ENCODE results near the gene ST6GALNAC3.

The ST6GALNAC3 gene

DNA sequence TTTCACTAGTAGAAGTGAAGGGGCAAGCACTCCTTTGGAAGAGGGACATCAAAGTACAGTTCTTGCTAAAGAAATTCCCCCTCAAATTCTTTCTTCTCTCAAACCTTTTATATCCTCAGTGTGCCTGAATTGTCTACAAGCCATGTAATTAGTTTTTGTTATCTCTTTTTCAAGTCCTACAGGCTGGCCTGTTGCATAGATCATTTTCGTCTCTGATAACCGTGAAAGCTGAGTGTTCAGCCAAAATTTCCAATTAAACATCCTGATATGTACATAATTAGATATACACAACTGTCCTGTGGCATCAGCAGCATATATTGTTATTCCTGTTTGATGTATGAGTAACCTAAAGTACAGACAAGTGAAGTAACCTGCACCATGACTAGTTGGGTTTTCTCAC lies 417.2 kb downstream of the ST6GALNAC3 start:
- in situ Hi-C loops (cut with MboI; ENCODE audit: low sequenced_read_pairs): no loop called here

DNA sequence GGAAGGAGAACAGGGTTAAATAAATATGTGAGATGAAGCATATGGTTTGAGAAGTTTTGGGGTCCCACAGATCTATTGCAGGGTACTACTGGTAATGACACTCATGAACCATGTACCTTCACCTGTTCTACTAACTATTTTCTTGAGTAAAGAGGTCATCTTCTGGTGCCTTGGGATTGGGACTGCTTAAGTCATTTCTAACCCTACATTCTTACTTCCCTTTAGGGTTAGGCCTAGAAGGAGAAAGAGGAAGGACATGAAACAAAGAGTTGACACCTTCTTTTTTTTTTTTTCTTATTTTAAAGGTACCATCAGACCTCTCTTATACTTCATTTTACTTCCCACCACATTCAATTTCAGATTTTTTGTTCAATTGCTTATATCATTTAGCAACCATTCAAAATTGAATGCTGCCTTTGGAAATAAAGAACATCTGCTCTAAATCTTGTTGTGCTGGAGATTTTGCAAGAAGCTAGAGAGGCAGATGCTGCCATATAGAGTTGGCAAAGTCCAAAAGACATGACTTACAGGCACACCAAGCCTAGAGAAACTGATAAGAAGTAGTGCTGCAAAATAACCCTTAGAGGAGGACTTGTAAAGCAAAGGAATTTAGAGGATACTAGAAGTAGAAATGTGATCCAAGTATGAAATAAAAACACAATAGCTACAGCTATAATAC lies 418.3 kb downstream of the ST6GALNAC3 start:
- in situ Hi-C loops (cut with MboI; ENCODE audit: low sequenced_read_pairs): no loop called here

DNA sequence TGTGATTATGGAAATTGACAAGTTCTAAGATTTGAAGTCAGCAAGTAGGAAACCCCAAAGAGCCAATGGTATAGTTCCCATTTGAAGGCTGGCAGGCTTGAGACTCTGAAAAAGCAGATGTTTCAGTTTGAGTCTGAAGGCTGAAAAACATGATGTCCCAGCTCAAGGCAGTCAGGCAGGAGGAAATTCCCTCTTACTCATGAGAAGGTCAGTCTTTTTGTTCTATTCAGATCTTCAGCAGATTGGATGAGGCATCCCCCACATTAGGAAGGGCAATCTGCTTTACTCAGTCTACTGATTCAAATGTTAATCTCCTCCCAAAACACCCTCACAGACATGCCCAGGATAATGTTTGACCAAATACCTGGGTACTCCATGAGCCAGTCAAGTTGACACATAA lies 420.3 kb downstream of the ST6GALNAC3 start:
- in situ Hi-C loops (cut with MboI; ENCODE audit: low sequenced_read_pairs): no loop called here

DNA sequence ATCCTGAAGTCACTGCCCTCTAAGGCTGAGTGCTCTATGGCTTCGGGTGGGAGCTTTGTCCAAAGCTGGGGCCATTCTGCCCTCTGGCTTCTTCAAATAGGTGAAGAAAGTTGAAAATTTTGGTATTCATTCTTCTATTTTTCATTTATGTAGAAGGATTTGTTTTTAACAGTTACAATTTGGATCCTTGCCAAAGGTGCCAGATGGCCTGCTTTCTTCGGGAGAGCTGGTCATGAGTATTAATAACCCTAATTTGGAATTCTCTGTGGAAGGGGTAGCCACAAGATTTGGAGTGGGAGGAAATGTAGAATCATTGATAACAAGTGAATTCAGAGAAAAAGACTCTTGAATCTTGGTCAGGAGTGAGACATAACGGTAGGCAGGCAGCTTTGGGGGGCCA lies 422.3 kb downstream of the ST6GALNAC3 start:
- in situ Hi-C loops (cut with MboI; ENCODE audit: low sequenced_read_pairs): no loop called here

- in situ Hi-C loops (cut with MboI; ENCODE audit: low sequenced_read_pairs): no loop called here
Measured at GRCh38 chr1:76500116-76500515, 425.6 kb downstream of the ST6GALNAC3 start.

GRCh38 chr1:76501136-76501535 lies 426.6 kb downstream of the ST6GALNAC3 start:
- in situ Hi-C loops (cut with MboI; ENCODE audit: low sequenced_read_pairs): no loop called here

GRCh38 chr1:76501586-76502219 lies 427.2 kb downstream of the ST6GALNAC3 start:
- in situ Hi-C loops (cut with MboI; ENCODE audit: low sequenced_read_pairs): no loop called here

DNA sequence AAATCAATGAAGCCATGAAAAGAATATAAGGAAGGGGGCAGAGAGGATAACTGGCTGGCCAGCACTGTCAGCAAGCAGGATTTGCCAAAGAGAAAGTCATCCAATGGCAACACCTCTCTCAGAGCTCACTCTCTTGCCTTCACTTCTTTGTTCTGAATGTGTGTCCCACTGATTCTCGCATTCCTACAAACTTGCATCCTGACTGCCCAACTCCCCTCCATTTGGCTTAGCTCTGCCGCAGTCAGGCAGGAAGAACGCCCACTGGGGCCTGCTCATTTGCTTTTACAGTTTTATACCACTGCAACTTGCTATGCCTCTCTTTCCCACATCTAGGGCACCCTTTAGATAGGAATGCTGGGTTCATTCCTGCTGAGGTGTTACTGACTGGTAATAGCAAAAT lies 428.6 kb downstream of the ST6GALNAC3 start:
- in situ Hi-C loops (cut with MboI; ENCODE audit: low sequenced_read_pairs): no loop called here

- in situ Hi-C loops (cut with MboI; ENCODE audit: low sequenced_read_pairs): no loop called here
Measured at GRCh38 chr1:76503736-76504135, 429.2 kb downstream of the ST6GALNAC3 start.

DNA sequence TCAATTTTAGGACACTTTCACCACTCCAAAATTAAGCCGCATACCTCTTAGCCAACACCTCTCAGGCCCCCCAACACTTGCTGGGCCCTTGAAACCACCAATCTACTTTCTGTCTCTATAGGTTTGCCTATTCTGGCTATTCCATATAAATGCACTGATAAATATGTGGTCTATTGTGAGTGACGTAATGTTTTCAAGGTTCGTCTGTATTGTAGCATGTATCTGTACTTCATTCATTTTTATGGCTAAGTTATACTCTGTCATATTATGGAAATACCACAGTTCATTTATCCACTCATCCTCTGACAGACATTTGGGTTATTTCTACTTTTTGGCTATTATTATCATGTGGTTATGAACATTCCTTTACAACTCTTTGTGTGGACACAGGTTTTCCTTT lies 432.8 kb downstream of the ST6GALNAC3 start:
- in situ Hi-C loops (cut with MboI; ENCODE audit: low sequenced_read_pairs): no loop called here

DNA sequence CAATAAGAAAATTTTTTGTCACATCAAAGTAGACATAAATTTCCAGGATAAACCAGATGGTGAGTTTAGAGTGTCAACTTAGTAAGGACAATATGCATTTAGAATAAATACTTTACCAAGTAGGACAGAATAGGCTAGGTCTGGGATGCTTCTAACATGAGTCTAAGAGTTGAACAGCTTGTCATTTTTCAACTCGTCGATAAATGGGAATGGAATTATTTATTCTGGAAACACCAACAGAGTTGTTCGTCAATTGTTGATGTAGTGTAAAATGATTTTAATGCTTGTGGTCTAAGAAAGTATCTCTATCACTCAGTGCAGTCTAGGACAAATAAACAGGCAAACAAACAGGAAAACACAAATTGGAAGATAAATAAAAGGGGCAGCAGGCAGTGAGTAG lies 434.3 kb downstream of the ST6GALNAC3 start:
- in situ Hi-C loops (cut with MboI; ENCODE audit: low sequenced_read_pairs): no loop called here

- in situ Hi-C loops (cut with MboI; ENCODE audit: low sequenced_read_pairs): no loop called here
Measured at GRCh38 chr1:76510672-76511557, 436.4 kb downstream of the ST6GALNAC3 start.

GRCh38 chr1:76511558-76512179 lies 437.1 kb downstream of the ST6GALNAC3 start:
- in situ Hi-C loops (cut with MboI; ENCODE audit: low sequenced_read_pairs): no loop called here

DNA sequence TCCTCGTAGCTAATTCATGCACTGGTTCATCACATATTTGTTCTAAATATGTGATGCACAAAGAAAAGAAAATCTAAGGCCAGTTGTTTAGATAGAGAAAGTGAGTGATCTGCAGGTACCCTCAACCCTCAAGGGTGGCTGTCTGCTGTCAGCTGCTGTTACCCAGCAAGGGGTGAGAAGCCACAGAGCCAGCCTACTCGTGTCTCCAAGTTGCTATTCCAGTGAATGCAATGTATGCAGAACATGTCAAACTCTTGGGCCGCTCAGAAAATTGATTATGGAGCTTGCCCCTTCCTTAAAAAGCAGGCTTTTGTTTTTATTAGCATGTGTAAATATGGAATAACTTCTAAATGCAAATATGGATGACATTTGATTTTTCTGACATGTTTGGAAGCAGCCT lies 456.4 kb downstream of the ST6GALNAC3 start:
- in situ Hi-C loops (cut with MboI; ENCODE audit: low sequenced_read_pairs): no loop called here

- in situ Hi-C loops (cut with MboI; ENCODE audit: low sequenced_read_pairs): no loop called here
Measured at GRCh38 chr1:76541618-76542017, 467.1 kb downstream of the ST6GALNAC3 start.

- in situ Hi-C loops (cut with MboI; ENCODE audit: low sequenced_read_pairs): no loop called here
Measured at GRCh38 chr1:76542359-76542758, 467.8 kb downstream of the ST6GALNAC3 start.

GRCh38 chr1:76543495-76543894 lies 468.9 kb downstream of the ST6GALNAC3 start:
- in situ Hi-C loops (cut with MboI; ENCODE audit: low sequenced_read_pairs): no loop called here

DNA sequence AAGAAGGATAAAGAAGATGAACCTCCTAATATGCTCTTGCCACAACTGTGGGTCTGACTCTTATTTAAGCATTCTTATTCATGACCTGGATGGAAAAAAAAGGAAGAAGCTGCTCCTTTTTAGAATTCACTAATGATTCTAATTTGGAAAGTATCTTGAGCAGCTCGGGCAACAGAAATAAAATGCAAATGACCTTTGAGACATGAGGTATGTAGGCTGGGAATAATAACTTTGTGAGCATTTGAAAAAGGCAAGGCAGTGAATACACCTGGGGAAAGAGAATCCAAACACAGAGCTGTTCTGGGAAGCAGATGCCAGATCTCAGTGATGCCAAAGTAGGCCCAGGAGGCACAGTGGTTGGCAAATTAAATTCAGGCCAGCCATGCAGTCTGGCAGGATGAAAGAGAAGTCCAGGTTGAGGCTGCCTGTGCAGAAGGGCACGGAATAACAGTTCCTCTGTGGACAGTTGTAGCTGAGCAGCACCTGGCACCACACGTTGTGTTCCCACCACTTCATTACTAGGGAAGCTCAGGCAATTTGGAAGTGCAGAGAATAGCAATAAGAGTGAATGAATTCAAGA lies 471.9 kb downstream of the ST6GALNAC3 start:
- in situ Hi-C loops (cut with MboI; ENCODE audit: low sequenced_read_pairs): no loop called here

DNA sequence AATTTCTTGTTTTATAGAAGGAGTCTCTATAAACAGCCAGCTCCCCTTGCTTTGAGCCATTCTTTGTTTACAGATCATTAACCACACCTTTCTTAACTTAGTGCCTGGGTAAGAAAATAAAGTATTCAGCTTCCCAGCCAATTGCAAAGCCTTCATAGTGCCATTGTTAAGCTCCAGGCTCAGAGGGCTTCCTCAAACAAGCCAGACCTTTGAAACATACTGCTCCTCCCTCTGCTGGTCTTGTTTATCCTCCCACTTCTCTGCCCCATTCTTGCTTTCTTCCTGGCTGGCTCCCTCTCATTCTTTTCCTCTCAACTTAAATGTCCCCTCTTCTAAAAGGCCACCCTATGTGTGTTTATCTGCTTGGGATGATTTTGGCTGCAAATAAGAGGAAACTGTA lies 473.4 kb downstream of the ST6GALNAC3 start:
- in situ Hi-C loops (cut with MboI; ENCODE audit: low sequenced_read_pairs): no loop called here

DNA sequence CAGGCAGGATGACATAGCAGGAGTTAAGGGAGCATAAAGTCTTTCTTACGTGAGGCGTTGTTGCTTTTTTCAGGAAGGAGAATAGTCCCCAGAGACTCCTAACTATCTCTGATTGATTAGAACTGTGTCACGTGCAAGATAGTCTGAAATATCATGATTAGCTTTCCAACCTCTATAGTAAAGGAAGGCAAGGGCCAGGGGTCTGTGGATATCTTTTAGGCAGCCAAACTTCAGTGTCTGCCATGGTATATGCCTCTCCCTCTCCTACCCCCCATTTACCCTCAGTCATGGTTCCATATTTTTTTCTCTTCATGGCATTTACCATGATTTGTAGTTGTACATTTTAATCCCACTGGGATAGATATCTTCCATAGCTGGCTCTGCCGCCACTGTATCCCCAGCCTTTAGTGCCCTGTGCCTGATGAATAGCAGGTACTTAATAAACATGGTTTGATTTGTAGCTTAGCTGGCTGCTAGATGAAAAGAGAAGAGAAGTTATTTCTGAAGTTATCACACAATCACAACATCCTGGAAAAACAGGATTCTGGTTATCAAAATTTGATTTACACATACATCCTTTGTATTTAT lies 474.1 kb downstream of the ST6GALNAC3 start:
- in situ Hi-C loops (cut with MboI; ENCODE audit: low sequenced_read_pairs): no loop called here

DNA sequence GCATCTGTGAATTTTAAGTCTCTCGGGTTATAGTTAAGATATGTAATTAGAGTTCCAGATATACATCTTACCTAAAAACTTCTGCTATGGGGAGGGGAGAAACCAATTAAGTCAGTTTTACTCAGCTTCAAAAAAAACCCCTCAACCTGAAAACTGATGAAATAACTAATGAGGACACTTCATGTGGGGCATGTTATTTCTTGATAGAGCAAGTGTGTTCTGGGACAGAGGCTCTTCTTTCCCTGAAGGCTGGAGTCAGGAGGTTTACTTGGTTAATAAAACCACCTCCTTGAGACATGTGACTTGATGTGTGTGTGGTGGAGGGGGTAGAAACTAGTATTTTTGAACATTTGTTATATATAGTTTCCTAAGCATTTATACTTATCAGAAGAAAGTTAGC lies 479.7 kb downstream of the ST6GALNAC3 start:
- in situ Hi-C loops (cut with MboI; ENCODE audit: low sequenced_read_pairs): no loop called here
